IMR-90 (cell line): ENCODE results near the gene RASGEF1C. TPM values are rescaled to one million over a fixed set of nuclear protein-coding genes. Genes with fewer than 3 reads are reported as not detected.

Experiments used
- ATAC-seq: fragments of 200-7000 bp; cut with Tn5 transposase; 2 replicates; pipeline ENCODE4 v1.9.1; 2020; ENCODE audit warnings: low read depth, mild to moderate bottlenecking, moderate library complexity
- BruUV-seq: library from RNA; stranded (reverse); fragments of 400-500 nt; replicated peaks from 2 replicates; lab custom pipeline; 2021; lab: Mats Ljungman, UMichigan
- CTCF ChIA-PET: fragments of 300-600 bp; formaldehyde crosslinking; extraction: SDS; loops from one replicate; lab custom pipeline; 2021; ENCODE audit warnings: antibody characterized with exemption; lab: Yijun Ruan, JAX
- POLR2A ChIA-PET: fragments of 300-600 bp; sonication (Branson Sonifier 250); formaldehyde crosslinking; loops from one replicate; lab custom pipeline; 2022; ENCODE audit warnings: antibody characterized with exemption; ENCODE audit not compliant: unreplicated experiment; lab: Charles Lee
- DNase-seq: peaks from one replicate; pipeline ENCODE4 v3.0.0; 2013
- H2AFZ ChIP-seq: replicated peaks from 2 replicates; pipeline ENCODE3; 2013; ENCODE audit warnings: low read length, mild to moderate bottlenecking; ENCODE audit not compliant: poor library complexity
- H2AK5ac ChIP-seq: 2 replicates; pipeline ENCODE4 v1.6.1; 2013; ENCODE audit warnings: low read depth, low read length, inconsistent platforms
- H2AK9ac ChIP-seq: replicated peaks from 2 replicates; pipeline ENCODE3; 2013; ENCODE audit warnings: mild to moderate bottlenecking, low read depth, low read length, moderate library complexity; ENCODE audit not compliant: poor library complexity
- H2BK120ac ChIP-seq: 2 replicates; pipeline ENCODE4 v1.6.1; 2013; ENCODE audit warnings: low read depth, low read length, inconsistent platforms
- H2BK15ac ChIP-seq: 3 replicates; pipeline ENCODE4 v1.6.1; 2013; ENCODE audit warnings: low read depth, low read length, inconsistent platforms
- H2BK20ac ChIP-seq: 2 replicates; pipeline ENCODE4 v1.6.1; 2013; ENCODE audit warnings: low read depth, mild to moderate bottlenecking, inconsistent platforms, low read length, moderate library complexity
- H2BK5ac ChIP-seq: 2 replicates; pipeline ENCODE4 v1.6.1; 2013; ENCODE audit warnings: mild to moderate bottlenecking, low read depth, low read length, inconsistent platforms; ENCODE audit not compliant: poor library complexity, severe bottlenecking
- H3K14ac ChIP-seq: replicated peaks from 2 replicates; pipeline ENCODE4 v1.6.1; 2013; ENCODE audit warnings: low read depth, low read length, inconsistent platforms
- H3K18ac ChIP-seq: 2 replicates; pipeline ENCODE4 v1.6.1; 2013; ENCODE audit warnings: low read depth, low read length, control low read depth
- H3K23ac ChIP-seq: 2 replicates; pipeline ENCODE4 v1.6.1; 2013; ENCODE audit warnings: low read depth, low read length, inconsistent platforms
- H3K27ac ChIP-seq: 2 replicates; pipeline ENCODE4 v1.5.1; 2013; ENCODE audit warnings: mild to moderate bottlenecking, control low read depth, low read length; ENCODE audit not compliant: insufficient read depth
- H3K27me3 ChIP-seq: 2 replicates; pipeline ENCODE4 v1.6.1; 2013; ENCODE audit warnings: low read length; ENCODE audit not compliant: control insufficient read depth, insufficient read depth
- H3K36me3 ChIP-seq: 2 replicates; pipeline ENCODE4 v1.6.1; 2013; ENCODE audit warnings: low read length, mixed read lengths; ENCODE audit not compliant: control insufficient read depth, insufficient read depth
- H3K4ac ChIP-seq: 2 replicates; pipeline ENCODE4 v1.6.1; 2013; ENCODE audit warnings: low read depth, low read length, inconsistent platforms
- H3K4me1 ChIP-seq: 2 replicates; pipeline ENCODE4 v1.6.1; 2013; ENCODE audit warnings: low read length, mixed read lengths; ENCODE audit not compliant: control insufficient read depth, insufficient read depth
- H3K4me2 ChIP-seq: 2 replicates; pipeline ENCODE4 v1.6.1; 2013; ENCODE audit warnings: low read depth, mild to moderate bottlenecking, control low read depth, low read length, moderate library complexity
- H3K4me3 ChIP-seq: 2 replicates; pipeline ENCODE4 v1.5.1; 2013; ENCODE audit warnings: low read depth, mild to moderate bottlenecking, control low read depth, low read length, moderate library complexity; ENCODE audit not compliant: insufficient read depth
- H3K56ac ChIP-seq: 2 replicates; pipeline ENCODE4 v1.6.1; 2013; ENCODE audit warnings: low read length, inconsistent platforms; ENCODE audit not compliant: insufficient read depth; ENCODE audit errors: extremely low read depth
- H3K79me1 ChIP-seq, 2 experiments: 2 replicates each; pipeline ENCODE4 v1.6.1; 2013; ENCODE audit warnings: low read length in 2 of 2, inconsistent platforms in 1 of 2, low read depth in 1 of 2
- H3K9ac ChIP-seq: 2 replicates; pipeline ENCODE4 v1.6.1; 2013; ENCODE audit warnings: low read depth, low read length, control low read depth
- H3K9me1 ChIP-seq: 2 replicates; pipeline ENCODE4 v1.6.1; 2013; ENCODE audit warnings: low read length, inconsistent platforms; ENCODE audit not compliant: insufficient read depth
- H3K9me3 ChIP-seq: 2 replicates; pipeline ENCODE4 v1.6.1; 2013; ENCODE audit warnings: low read length; ENCODE audit not compliant: control insufficient read depth, insufficient read depth
- H4K20me1 ChIP-seq: 2 replicates; pipeline ENCODE4 v1.6.1; 2013; ENCODE audit warnings: low read length, inconsistent platforms; ENCODE audit not compliant: insufficient read depth
- H4K5ac ChIP-seq: 2 replicates; pipeline ENCODE4 v1.6.1; 2013; ENCODE audit warnings: mild to moderate bottlenecking, low read depth, low read length, control low read depth
- H4K8ac ChIP-seq, 2 experiments: 2 replicates each; pipeline ENCODE4 v1.6.1; 2013; ENCODE audit warnings: low read depth in 2 of 2, low read length in 2 of 2, control low read depth in 1 of 2, inconsistent platforms in 1 of 2
- H4K91ac ChIP-seq: 2 replicates; pipeline ENCODE4 v1.6.1; 2013; ENCODE audit warnings: low read depth, low read length, inconsistent platforms; ENCODE audit not compliant: insufficient read depth
- BHLHE40 ChIP-seq: fragments of 150-350 bp; IDR thresholded peaks from 2 replicates; pipeline ENCODE4 v1.6.1; 2016; ENCODE audit warnings: mild to moderate bottlenecking, low read depth, low read length
- CHD1 ChIP-seq: IDR thresholded peaks from 2 replicates; pipeline ENCODE4 v1.6.1; 2012; ENCODE audit warnings: low read depth, low read length, improper control_type of control experiment
- MAFK ChIP-seq: IDR thresholded peaks from 2 replicates; pipeline ENCODE4 v1.6.1; 2012; ENCODE audit warnings: low read depth, low read length, improper control_type of control experiment
- MXI1 ChIP-seq: IDR thresholded peaks from 2 replicates; pipeline ENCODE4 v1.6.1; 2012; ENCODE audit warnings: low read depth, mild to moderate bottlenecking, low read length, moderate library complexity, borderline replicate concordance
- RFX5 ChIP-seq: IDR thresholded peaks from 2 replicates; pipeline ENCODE4 v1.8.0; 2012; ENCODE audit warnings: low read depth, mild to moderate bottlenecking, low read length, moderate library complexity
- SMC3 ChIP-seq: fragments of 150-350 bp; IDR thresholded peaks from 2 replicates; pipeline ENCODE4 v1.6.1; 2016; ENCODE audit warnings: low read depth, mild to moderate bottlenecking, antibody characterized with exemption, low read length, moderate library complexity
- USF2 ChIP-seq: fragments of 150-350 bp; IDR thresholded peaks from 2 replicates; pipeline ENCODE4 v1.6.1; 2017; ENCODE audit warnings: mild to moderate bottlenecking, antibody characterized with exemption, low read length, low read depth
- whole genome bisulfite sequencing, 2 experiments: methylation state at CpG; one replicate each; pipeline versions ENCODE4 v1.1.5 to v1.1.7; 2013; ENCODE audit warnings: missing lambda C conversion rate in 2 of 2; ENCODE audit not compliant: insufficient read length in 1 of 2; ENCODE audit errors: extremely low coverage in 2 of 2; 5-methylcytosine and 5-hydroxymethylcytosine counted together
- dilution Hi-C: fragments of 300-500 bp; cut with HindIII; formaldehyde crosslinking; loops from one replicate; pipeline ENCODE4 v1.14.3; 2018; ENCODE audit warnings: low sequenced_read_pairs; ENCODE audit not compliant: unreplicated experiment
- in situ Hi-C: fragments of 300-500 bp; cut with MboI; formaldehyde crosslinking; loops from 3 replicates; pipeline ENCODE4 v1.14.3; 2019; ENCODE audit warnings: low sequenced_read_pairs, inconsistent platforms, mixed read lengths
- intact Hi-C: fragments of 100-400 bp; cut with micrococcal nuclease; formaldehyde crosslinking; loops from 2 replicates; pipeline ENCODE4 v1.10.0; 2022
- polyA plus RNA-seq, 3 experiments: library from polyadenylated mRNA; depleted of rRNA; stranded (reverse); fragments of >200 nt; gene quantifications; 2 replicates each; pipeline ENCODE4 v1.2.3, GENCODE V29; 2012; ENCODE audit warnings: low replicate concordance in 1 of 3
- total RNA-seq: library from RNA; depleted of rRNA; stranded (reverse); fragments of >200 nt; gene quantifications from 2 replicates; pipeline ENCODE4 v1.2.3, GENCODE V29; 2012
- TF ChIP-seq, protein P1 (sequence below): fragments of 150-350 bp; IDR thresholded peaks from 2 replicates; pipeline ENCODE4 v1.6.1; 2016; ENCODE audit warnings: low read depth, mild to moderate bottlenecking, low read length, moderate library complexity, borderline replicate concordance

Gene RASGEF1C
- total and polyA plus RNA-seq, 2 of the 4 experiments (the other 2 are of a cell fraction): not detected

GRCh38 chr5:180208038-180208434, 975 bp downstream of the RASGEF1C start:
- Histone ChIP-seq H3K14ac (no peak overlapping the region), H3K9me1 (no peaks in the 10 kb centered on the region), H3K23ac (no peak overlapping the region), H3K4me3 (no peak overlapping the region), H3K4me1 (peaks cover 1% of the 10 kb centered on the region; the same call in 1 of the 2 replicates), H3K79me1 (no peaks in the 10 kb centered on the region), H2BK120ac (no peak overlapping the region), H3K18ac (no peak overlapping the region), H3K56ac (no peak overlapping the region), H2AFZ (peak overlapping the region; percentile 76), H3K36me3 (no peaks in the 10 kb centered on the region), H2BK5ac (no peak overlapping the region), H2AK5ac (no peak overlapping the region), H4K8ac (no peak overlapping the region), H3K9ac (no peak overlapping the region), H2BK20ac (no peak overlapping the region), H3K9me3 (no peaks in the 10 kb centered on the region), H3K4ac (no peak overlapping the region), H4K91ac (no peak overlapping the region), H4K20me1 (no peaks in the 10 kb centered on the region), H2AK9ac (peak overlapping the region; percentile 55), H3K27me3 (peaks cover 16% of the 10 kb centered on the region; the same call in 1 of the 2 replicates), H2BK15ac (no peak overlapping the region), H3K4me2 (no peak overlapping the region), H4K5ac (no peak overlapping the region), H3K27ac (no peak overlapping the region)
- no peak for ATAC-seq
- DNase-seq: no peak
- in situ Hi-C loops: no loop called here
- dilution Hi-C loops: no loop called here
- TF ChIP-seq MXI1 (no peak), MAFK (no peak), USF2 (no peak), RFX5 (no peak), SMC3 (no peak), BHLHE40 (no peak), CHD1 (no peak)
- TF ChIP-seq, protein P1, sequence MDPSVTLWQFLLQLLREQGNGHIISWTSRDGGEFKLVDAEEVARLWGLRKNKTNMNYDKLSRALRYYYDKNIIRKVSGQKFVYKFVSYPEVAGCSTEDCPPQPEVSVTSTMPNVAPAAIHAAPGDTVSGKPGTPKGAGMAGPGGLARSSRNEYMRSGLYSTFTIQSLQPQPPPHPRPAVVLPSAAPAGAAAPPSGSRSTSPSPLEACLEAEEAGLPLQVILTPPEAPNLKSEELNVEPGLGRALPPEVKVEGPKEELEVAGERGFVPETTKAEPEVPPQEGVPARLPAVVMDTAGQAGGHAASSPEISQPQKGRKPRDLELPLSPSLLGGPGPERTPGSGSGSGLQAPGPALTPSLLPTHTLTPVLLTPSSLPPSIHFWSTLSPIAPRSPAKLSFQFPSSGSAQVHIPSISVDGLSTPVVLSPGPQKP: no peak
- ChIA-PET CTCF (interaction anchor here (0.6 to 1.5 kb wide), 5 partner anchors 22 to 121 kb away, joined by 3 to 5 read pairs (median 4); no protein-coding TSS in a partner anchor), POLR2A (no interaction called here)
- 46% methylated on average over 8 of the region's 14 CpGs; no CpG with 5 or more reads in 1 of the 2 experiments for WGBS, 2 experiments
- no TSS peak for BruUV-seq
- intact Hi-C loops: loop anchor here (1.0 to 10.0 kb wide), 2 partner anchors 46 to 397 kb away; no protein-coding TSS in a partner anchor
